B cell (primary cell): ENCODE data around the gene ANKS1B. TPM values are rescaled to one million over a fixed set of nuclear protein-coding genes. Genes with fewer than 3 reads are reported as not detected.

Source experiments
- ATAC-seq: fragments of 200-7000 bp; cut with Tn5 transposase; one replicate; pipeline ENCODE4 v1.10.0; 2021; ENCODE audit warnings: low read depth, mild to moderate bottlenecking, moderate number of reproducible peaks, moderate library complexity
- CTCF ChIA-PET: fragments of 350-600 bp; sonication (Branson Sonifier 250); formaldehyde crosslinking; loops from one replicate; lab custom pipeline; 2021; ENCODE audit warnings: antibody characterized with exemption, inconsistent platforms; lab: Charles Lee
- POLR2A ChIA-PET: fragments of 350-600 bp; sonication (Branson Sonifier 250); formaldehyde crosslinking; loops from one replicate; lab custom pipeline; 2021; ENCODE audit warnings: antibody characterized with exemption; lab: Charles Lee
- DNase-seq: peaks from one replicate; pipeline ENCODE4 v3.0.0; 2013
- H2AFZ ChIP-seq: 2 replicates; pipeline ENCODE4 v1.6.1; 2012; ENCODE audit warnings: mild to moderate bottlenecking, low read depth, low read length; ENCODE audit not compliant: insufficient read depth, poor library complexity, severe bottlenecking
- H3K27ac ChIP-seq, 2 donors: 1 replicate in 1 of 2; 2 replicates in 1 of 2; pipeline ENCODE4 v1.5.1; 2012 to 2013; ENCODE audit warnings: low read length in 2 of 2, mild to moderate bottlenecking in 2 of 2, moderate library complexity in 1 of 2
- H3K27me3 ChIP-seq, 4 experiments: fragments of 200-600 bp in 1 of 4; sonication (generic) in 1 of 4; replicated peaks in 1 of 4; 1 replicate in 2 of 4; 2 replicates in 2 of 4; pipeline versions ENCODE4 v1.6.1 to v1.7.0; 2013 to 2016; ENCODE audit warnings: low read length in 3 of 4, mild to moderate bottlenecking in 2 of 4, mixed read lengths in 1 of 4, moderate library complexity in 1 of 4; ENCODE audit not compliant: insufficient read depth in 4 of 4, control insufficient read depth in 3 of 4; ENCODE audit errors: control extremely low read depth in 1 of 4
- H3K36me3 ChIP-seq, 2 experiments: replicated peaks in 1 of 2; 1 replicate in 1 of 2; 2 replicates in 1 of 2; pipeline versions ENCODE4 v1.6.1 to v1.7.1; 2013; ENCODE audit warnings: low read length in 1 of 2; ENCODE audit not compliant: insufficient read depth in 2 of 2, control insufficient read depth in 1 of 2; ENCODE audit errors: control extremely low read depth in 1 of 2, extremely low read depth in 1 of 2
- H3K4me1 ChIP-seq, 2 donors: fragments of 200-600 bp in 1 of 2; sonication (generic) in 1 of 2; 1 replicate in 1 of 2; 2 replicates in 1 of 2; pipeline versions ENCODE4 v1.5.1 to v1.6.1; 2013 to 2017; ENCODE audit warnings: low read length in 2 of 2; ENCODE audit not compliant: control insufficient read depth in 2 of 2, insufficient read depth in 2 of 2
- H3K4me2 ChIP-seq: replicated peaks from 2 replicates; pipeline ENCODE3; 2012; ENCODE audit warnings: mild to moderate bottlenecking, low read depth, low read length; ENCODE audit not compliant: poor library complexity, severe bottlenecking
- H3K4me3 ChIP-seq, 5 experiments: fragments of 200-600 bp in 1 of 5; sonication (generic) in 1 of 5; 1 replicate in 3 of 5; 2 replicates in 2 of 5; pipeline versions ENCODE4 v1.5.1 to v1.7.0; 2011 to 2016; ENCODE audit warnings: low read length in 4 of 5, mild to moderate bottlenecking in 4 of 5, low read depth in 2 of 5, control low read depth in 1 of 5, moderate library complexity in 1 of 5; ENCODE audit not compliant: insufficient read depth in 1 of 5; ENCODE audit errors: control extremely low read depth in 1 of 5, extremely low read depth in 1 of 5
- H3K79me2 ChIP-seq: fragments of 200-600 bp; sonication (generic); one replicate; pipeline ENCODE4 v1.6.0; 2016; ENCODE audit warnings: low read length; ENCODE audit not compliant: control insufficient read depth, insufficient read depth
- H3K9ac ChIP-seq: fragments of 200-600 bp; sonication (generic); 2 replicates; pipeline ENCODE4 v1.6.1; 2017; ENCODE audit warnings: mild to moderate bottlenecking, low read length, moderate library complexity
- H3K9me3 ChIP-seq, 3 donors: one replicate each; pipeline versions ENCODE4 v1.6.1 to v1.7.1; 2013; ENCODE audit warnings: low read length in 2 of 3; ENCODE audit not compliant: control insufficient read depth in 2 of 3, insufficient read depth in 1 of 3; ENCODE audit errors: control extremely low read depth in 1 of 3
- H4K20me1 ChIP-seq: 2 replicates; pipeline ENCODE4 v1.6.0; 2012; ENCODE audit warnings: mild to moderate bottlenecking, low read length; ENCODE audit not compliant: insufficient read depth, control insufficient read depth, poor library complexity, severe bottlenecking
- H3K27ac Mint-ChIP-seq: one replicate; pipeline ENCODE4 v1.8.0; 2021; ENCODE audit warnings: mixed read lengths
- H3K27me3 Mint-ChIP-seq: one replicate; pipeline ENCODE4 v1.8.0; 2021; ENCODE audit warnings: mixed read lengths
- H3K4me1 Mint-ChIP-seq: one replicate; pipeline ENCODE4 v1.8.0; 2021; ENCODE audit warnings: mixed read lengths
- H3K4me3 Mint-ChIP-seq: one replicate; pipeline ENCODE4 v1.8.0; 2021; ENCODE audit warnings: mixed read lengths
- H3K9me3 Mint-ChIP-seq: one replicate; pipeline ENCODE4 v1.8.0; 2022; ENCODE audit warnings: mixed read lengths; ENCODE audit not compliant: insufficient read depth
- EZH2 ChIP-seq: IDR thresholded peaks from 2 replicates; pipeline ENCODE4 v1.6.1; 2012; ENCODE audit warnings: borderline replicate concordance, low read depth, mild to moderate bottlenecking, moderate library complexity, low read length; ENCODE audit not compliant: insufficient read depth, poor library complexity, severe bottlenecking
- WGBS: methylation state at CpG from one replicate; pipeline ENCODE4 v1.1.5; 2013; ENCODE audit warnings: missing lambda C conversion rate; ENCODE audit not compliant: insufficient coverage; 5-methylcytosine and 5-hydroxymethylcytosine counted together
- intact Hi-C: fragments of 100-400 bp; cut with micrococcal nuclease; formaldehyde crosslinking; loops from one replicate; pipeline ENCODE4 v1.10.0; 2022
- polyA plus RNA-seq: library from polyadenylated mRNA; depleted of rRNA; stranded (reverse); fragments of >200 nt; gene quantifications from 2 replicates; pipeline ENCODE4 v1.2.3, GENCODE V29; 2012
- total RNA-seq, 2 donors: library from RNA; stranded (reverse); fragments of 120-200 nt in 1 of 2; gene quantifications; 1 replicate in 1 of 2; 2 replicates in 1 of 2; pipeline versions ENCODE4 v1.2.3 to v1.2.4, GENCODE V29; 2013 to 2022
- TF ChIP-seq, protein P1 (sequence below): fragments of 200-600 bp; IDR thresholded peaks from one replicate; pipeline ENCODE4 v1.8.0; 2022; ENCODE audit warnings: antibody characterized with exemption, mild to moderate bottlenecking

ANKS1B gene
- total and polyA plus RNA-seq, 2 donors (not counting 1 experiment from before 2014, with no cell fraction given) = not detected

DNA sequence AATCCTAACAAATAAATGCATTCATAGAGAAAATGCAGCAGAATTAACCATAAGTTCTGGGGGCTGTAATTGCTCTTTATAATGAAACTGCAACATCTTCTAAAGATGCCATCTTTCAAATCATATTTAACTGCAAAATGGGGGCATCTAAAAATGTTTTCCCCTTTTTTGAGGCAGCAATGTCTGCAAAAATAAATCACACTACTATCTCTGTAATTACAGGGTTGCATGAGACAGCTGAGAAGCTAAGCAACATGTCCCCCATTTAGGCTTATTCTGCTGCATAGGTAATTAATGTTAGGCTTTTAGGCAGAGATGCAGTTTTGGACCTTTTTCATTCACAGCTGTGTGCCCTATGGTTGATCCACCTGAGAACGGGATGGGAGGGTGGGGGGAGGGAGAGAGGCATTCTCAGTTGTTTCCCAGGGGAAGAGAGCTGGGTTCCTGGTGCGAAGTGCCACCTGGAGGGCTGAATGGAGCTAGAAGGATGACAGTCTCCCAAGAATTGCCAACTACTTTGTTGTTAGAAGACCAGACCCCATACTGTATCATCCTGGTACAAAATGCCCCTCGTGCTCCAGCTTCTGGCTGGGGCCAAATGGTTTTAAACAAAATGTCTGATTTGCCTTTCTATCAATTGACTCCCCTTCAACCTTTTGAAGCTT is 1185.5 kb downstream of the ANKS1B start:
- Mint-ChIP-seq H3K9me3 (no peaks in the 10 kb centered on the region), H3K4me1 (no peaks in the 10 kb centered on the region), H3K4me3 (no peak overlapping the region), H3K27ac (no peak overlapping the region), H3K27me3 (peaks cover 18% of the 10 kb centered on the region)
- Histone ChIP-seq H3K9me3 (no peaks in the 10 kb centered on the region), H3K4me1 (no peaks in the 10 kb centered on the region), H3K27me3 (peaks cover 0 to 2% (median 0%) of the 10 kb centered on the region in 4 experiments), H3K36me3 (no peaks in the 10 kb centered on the region), H3K27ac (no peak overlapping the region), H3K79me2 (no peaks in the 10 kb centered on the region), H2AFZ (no peak overlapping the region), H3K4me3 (no peak overlapping the region), H3K4me2 (no peak overlapping the region), H3K9ac (no peak overlapping the region), H4K20me1 (no peaks in the 10 kb centered on the region)
- DNase-seq = no peak
- intact Hi-C loops = no loop called here
- WGBS = 32% methylated on average over 2 of the region's 3 CpGs
- ATAC-seq = no peak
- CTCF ChIA-PET = no interaction called here
- no peak for TF ChIP-seq EZH2
- POLR2A ChIA-PET = no interaction called here

DNA sequence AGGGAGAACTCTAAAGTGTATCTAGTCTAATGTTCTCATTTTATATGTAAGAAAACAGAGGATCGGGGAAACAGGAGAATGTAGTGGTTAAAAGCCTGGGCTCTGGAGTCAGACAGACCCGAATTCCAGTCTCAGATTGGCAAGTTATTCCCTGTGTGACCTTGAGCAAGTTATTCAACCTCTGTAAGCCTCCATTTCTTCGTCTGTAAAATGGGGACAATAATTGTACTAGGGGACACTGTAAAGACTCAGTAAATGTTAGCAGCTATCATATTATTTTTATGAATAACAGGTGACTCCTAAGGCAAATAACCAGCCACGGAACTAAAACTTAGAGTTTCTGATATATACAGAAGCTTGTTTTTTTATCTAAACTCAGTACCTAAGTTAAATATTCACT is 1187.5 kb downstream of the ANKS1B start:
- H3K4me3 ChIP-seq = no peak overlapping the region
- Mint-ChIP-seq H3K4me1 (no peaks in the 10 kb centered on the region), H3K4me3 (no peak overlapping the region), H3K27ac (no peak overlapping the region), H3K9me3 (no peaks in the 10 kb centered on the region), H3K27me3 (peaks cover 15% of the 10 kb centered on the region)
- 63% methylated on average over 1 of the region's 4 CpGs for WGBS
- no peaks in the 10 kb centered on the region for H3K36me3 ChIP-seq
- intact Hi-C loops = no loop called here
- no peaks in the 10 kb centered on the region for H3K4me1 ChIP-seq
- no peaks in the 10 kb centered on the region for H4K20me1 ChIP-seq
- POLR2A ChIA-PET = no interaction called here
- TF ChIP-seq EZH2 = no peak
- TF ChIP-seq, protein P1, sequence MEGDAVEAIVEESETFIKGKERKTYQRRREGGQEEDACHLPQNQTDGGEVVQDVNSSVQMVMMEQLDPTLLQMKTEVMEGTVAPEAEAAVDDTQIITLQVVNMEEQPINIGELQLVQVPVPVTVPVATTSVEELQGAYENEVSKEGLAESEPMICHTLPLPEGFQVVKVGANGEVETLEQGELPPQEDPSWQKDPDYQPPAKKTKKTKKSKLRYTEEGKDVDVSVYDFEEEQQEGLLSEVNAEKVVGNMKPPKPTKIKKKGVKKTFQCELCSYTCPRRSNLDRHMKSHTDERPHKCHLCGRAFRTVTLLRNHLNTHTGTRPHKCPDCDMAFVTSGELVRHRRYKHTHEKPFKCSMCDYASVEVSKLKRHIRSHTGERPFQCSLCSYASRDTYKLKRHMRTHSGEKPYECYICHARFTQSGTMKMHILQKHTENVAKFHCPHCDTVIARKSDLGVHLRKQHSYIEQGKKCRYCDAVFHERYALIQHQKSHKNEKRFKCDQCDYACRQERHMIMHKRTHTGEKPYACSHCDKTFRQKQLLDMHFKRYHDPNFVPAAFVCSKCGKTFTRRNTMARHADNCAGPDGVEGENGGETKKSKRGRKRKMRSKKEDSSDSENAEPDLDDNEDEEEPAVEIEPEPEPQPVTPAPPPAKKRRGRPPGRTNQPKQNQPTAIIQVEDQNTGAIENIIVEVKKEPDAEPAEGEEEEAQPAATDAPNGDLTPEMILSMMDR = no peak
- CTCF ChIA-PET = no interaction called here
- no peak overlapping the region for H3K27ac ChIP-seq
- no peak overlapping the region for H3K4me2 ChIP-seq
- H3K9me3 ChIP-seq = no peaks in the 10 kb centered on the region
- no peak overlapping the region for H3K9ac ChIP-seq
- DNase-seq (no peak), ATAC-seq (no peak)
- no peak overlapping the region for H2AFZ ChIP-seq
- H3K27me3 ChIP-seq = peaks cover 0 to 2% (median 0%) of the 10 kb centered on the region in 4 experiments
- H3K79me2 ChIP-seq = no peaks in the 10 kb centered on the region
